ENCODE measurements around the gene NRIP1.

- no peak for TF ChIP-seq CTCF (IDR thresholded peaks at IDR 0.05; ENCODE audit: insufficient read depth, low read length, poor library complexity, severe bottlenecking)
- no peak for TF ChIP-seq EZH2phosphoT487 (conservative IDR thresholded peaks at IDR 0.05; ENCODE audit: low read length)
Measured at GRCh38 chr21:15058854-15059263, 5.9 kb downstream of the NRIP1 start.

All from SU-DHL-6 (cell line).